ENCODE data around the gene VAT1. TPM values are rescaled to one million over a fixed set of nuclear protein-coding genes. Genes with fewer than 3 reads are reported as not detected.

Gene VAT1
- total RNA-seq, 1 experiment from 2014 or later = 262 TPM

DNA sequence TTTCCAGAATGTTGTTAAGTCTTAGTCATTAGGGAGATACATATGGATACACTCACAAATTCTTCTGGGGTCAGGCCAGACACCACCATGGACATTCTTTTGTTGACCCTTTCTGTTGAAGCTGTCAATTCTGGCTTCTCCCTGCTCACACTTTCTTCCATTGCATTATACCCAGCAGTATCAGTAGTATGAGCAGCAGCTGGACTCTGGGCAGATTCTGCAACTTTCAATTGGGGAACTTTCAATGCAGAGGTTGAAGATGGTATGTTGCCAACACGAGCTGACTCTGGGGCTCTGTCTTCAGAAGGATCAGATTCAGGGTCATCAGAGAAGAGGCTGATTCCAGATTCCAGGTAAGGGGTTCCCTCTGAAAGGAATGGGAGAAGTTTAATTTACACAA is 48.7 kb upstream of the VAT1 start:
- Mint-ChIP-seq H3K36me3 (ENCODE audit: insufficient read depth in 1 of 3, low read depth in 3 of 3) (peaks cover 3 to 37% (median 35%) of the 10 kb centered on the region in 3 experiments; a peak in 6 of 7 replicates), H3K4me1 (peaks cover 3 to 7% of the 10 kb centered on the region in 2 experiments), H3K4me3 (no peak overlapping the region), H3K9me3 (no peaks in the 10 kb centered on the region), H3K27me3 (ENCODE audit: low read depth) (no peaks in the 10 kb centered on the region), H3K27ac (no peak overlapping the region; a peak in 1 of 7 replicates)
- H3K4me2 ChIP-seq (ENCODE audit: insufficient read depth, insufficient read length, low read length) = no peak overlapping the region
- no peak overlapping the region for H2BK5ac ChIP-seq (ENCODE audit: insufficient read length, low read length)
- no peak overlapping the region for H4K91ac ChIP-seq (ENCODE audit: insufficient read length, low read depth, low read length)
- no peaks in the 10 kb centered on the region for H3K79me2 ChIP-seq (ENCODE audit: insufficient read depth, low read length)
- H3K14ac ChIP-seq (ENCODE audit: insufficient read depth, low read length) = no peak overlapping the region
- H4K5ac ChIP-seq (ENCODE audit: insufficient read length, low read depth, low read length) = no peak overlapping the region
- no peak overlapping the region for H2BK12ac ChIP-seq (ENCODE audit: insufficient read length, low read depth, low read length)
- H3K4ac ChIP-seq (ENCODE audit: low read depth, low read length) = no peak overlapping the region
- H2BK15ac ChIP-seq (ENCODE audit: low read depth, low read length) = no peak overlapping the region
- DNase-seq = no peak
- H3K4me1 ChIP-seq (ENCODE audit: insufficient read depth, low read length) = no peaks in the 10 kb centered on the region
- H3K56ac ChIP-seq (ENCODE audit: insufficient read length, low read depth, low read length) = no peak overlapping the region
- H3K79me1 ChIP-seq (ENCODE audit: insufficient read depth, low read depth, low read length, poor library complexity, severe bottlenecking) = no peaks in the 10 kb centered on the region
- no peaks in the 10 kb centered on the region for H3K9me3 ChIP-seq (ENCODE audit: control insufficient read depth, low read depth, low read length)
- TF ChIP-seq, protein P1, sequence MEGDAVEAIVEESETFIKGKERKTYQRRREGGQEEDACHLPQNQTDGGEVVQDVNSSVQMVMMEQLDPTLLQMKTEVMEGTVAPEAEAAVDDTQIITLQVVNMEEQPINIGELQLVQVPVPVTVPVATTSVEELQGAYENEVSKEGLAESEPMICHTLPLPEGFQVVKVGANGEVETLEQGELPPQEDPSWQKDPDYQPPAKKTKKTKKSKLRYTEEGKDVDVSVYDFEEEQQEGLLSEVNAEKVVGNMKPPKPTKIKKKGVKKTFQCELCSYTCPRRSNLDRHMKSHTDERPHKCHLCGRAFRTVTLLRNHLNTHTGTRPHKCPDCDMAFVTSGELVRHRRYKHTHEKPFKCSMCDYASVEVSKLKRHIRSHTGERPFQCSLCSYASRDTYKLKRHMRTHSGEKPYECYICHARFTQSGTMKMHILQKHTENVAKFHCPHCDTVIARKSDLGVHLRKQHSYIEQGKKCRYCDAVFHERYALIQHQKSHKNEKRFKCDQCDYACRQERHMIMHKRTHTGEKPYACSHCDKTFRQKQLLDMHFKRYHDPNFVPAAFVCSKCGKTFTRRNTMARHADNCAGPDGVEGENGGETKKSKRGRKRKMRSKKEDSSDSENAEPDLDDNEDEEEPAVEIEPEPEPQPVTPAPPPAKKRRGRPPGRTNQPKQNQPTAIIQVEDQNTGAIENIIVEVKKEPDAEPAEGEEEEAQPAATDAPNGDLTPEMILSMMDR (conservative IDR thresholded peaks at IDR 0.05) = no peak
- no peak overlapping the region for H3K18ac ChIP-seq (ENCODE audit: insufficient read length, low read depth, low read length)
- H4K20me1 ChIP-seq (ENCODE audit: control insufficient read depth, insufficient read depth, insufficient read length) = no peaks in the 10 kb centered on the region
- H3K23me2 ChIP-seq (ENCODE audit: insufficient read length, low read depth, low read length, poor library complexity, severe bottlenecking) = no peaks in the 10 kb centered on the region
- H3K23ac ChIP-seq (ENCODE audit: insufficient read length, low read depth, low read length) = no peak overlapping the region
- H4K8ac ChIP-seq (replicated peaks; ENCODE audit: insufficient read length, low read depth, low read length) = no peak overlapping the region
- no peak overlapping the region for H3K27ac ChIP-seq (ENCODE audit: insufficient read length, low read depth, low read length)
- no CpG with 5 or more reads among the region's 1 CpG for WGBS (ENCODE audit: extremely low coverage, insufficient read length, low lambda C conversion rate)
- H2BK120ac ChIP-seq (ENCODE audit: low read depth, low read length, poor library complexity, severe bottlenecking) = no peak overlapping the region
- H3K9ac ChIP-seq (ENCODE audit: extremely low read depth, insufficient read length, low read length) = no peak overlapping the region
- no peak overlapping the region for H2AFZ ChIP-seq (ENCODE audit: low read length)
- no peaks in the 10 kb centered on the region for H3K27me3 ChIP-seq (ENCODE audit: insufficient read depth, low read length)
- no peak overlapping the region for H2BK20ac ChIP-seq (ENCODE audit: low read depth, low read length, poor library complexity, severe bottlenecking)
- no peak overlapping the region for H2AK5ac ChIP-seq (ENCODE audit: insufficient read length, low read length)
- H3T11ph ChIP-seq (ENCODE audit: low read length) = no peak overlapping the region

Measured in H9 (cell line).